LoVo (cell line): Measurements from ENCODE around the gene TMTC1.
"Not testable (repeated sequence)": the region's sequence is repeated elsewhere in the genome, so short reads cannot be mapped to it uniquely, and the experiment has no call there.

Source experiments
- DNase-seq: peaks from one replicate; pipeline ENCODE4 v3.0.0-alpha.2; 2016; ENCODE audit warnings: low spot score

Gene TMTC1

GRCh38 chr12:29665107-29665506, 118.6 kb downstream of the TMTC1 start:
- DNase-seq: no peak

GRCh38 chr12:29662734-29663323, 120.9 kb downstream of the TMTC1 start:
- no peak for DNase-seq

DNA sequence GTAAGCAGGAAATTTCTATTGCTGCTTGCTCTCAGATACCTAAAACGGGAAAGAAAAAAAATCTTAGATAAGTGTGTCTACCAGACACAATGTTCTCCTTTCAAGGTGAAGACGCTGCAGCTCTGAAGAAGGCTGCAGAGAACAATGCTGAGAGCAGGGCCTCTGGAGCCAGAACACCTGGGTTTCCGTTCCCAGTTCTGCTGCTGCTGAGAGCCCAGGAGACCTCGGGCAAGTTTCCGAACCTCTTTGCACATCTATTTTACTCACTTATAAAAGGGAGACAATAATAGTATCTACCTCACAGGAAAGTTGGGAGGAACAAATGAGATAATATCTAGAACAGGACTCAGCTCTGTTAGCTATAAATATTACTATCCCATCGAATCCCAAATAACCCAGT, 122.9 kb downstream of the TMTC1 start:
- no peak for DNase-seq

DNA sequence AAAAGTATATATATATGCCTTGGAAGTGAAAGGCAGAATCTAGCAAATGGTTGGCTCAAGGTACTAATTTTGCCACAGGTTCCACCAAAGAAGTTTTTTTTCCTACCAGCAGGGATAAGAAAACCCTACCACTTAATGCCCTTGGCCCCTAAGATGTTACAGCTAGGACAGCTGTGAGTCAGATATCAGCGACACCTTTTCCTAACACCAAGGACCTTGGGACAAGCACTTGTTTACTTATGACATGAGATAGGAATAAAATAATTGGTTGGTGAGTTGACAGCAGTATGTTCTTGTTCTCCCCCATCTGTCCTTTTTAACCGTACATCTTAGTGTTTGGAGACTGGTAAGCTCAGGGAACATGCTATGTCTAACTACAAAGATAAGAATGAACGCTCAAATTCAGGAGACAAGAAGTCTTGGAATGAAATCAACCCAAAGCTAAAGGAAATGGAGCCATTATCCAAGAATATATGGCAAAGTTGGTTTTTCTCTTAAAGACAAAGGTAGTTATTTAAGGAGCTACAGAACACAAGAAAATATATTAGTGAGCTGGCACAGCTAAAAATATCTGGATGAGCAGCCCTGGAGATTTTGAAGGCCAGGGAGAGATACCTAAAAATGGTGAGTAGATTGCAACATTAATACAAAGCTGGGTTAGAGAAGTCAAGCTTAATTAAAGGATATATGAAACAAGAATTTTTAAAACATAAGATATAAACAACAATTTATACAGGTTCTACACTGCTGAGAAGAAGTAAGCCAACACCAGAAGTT, 126.8 kb downstream of the TMTC1 start:
- DNase-seq: no peak

- DNase-seq: no peak
Measured at GRCh38 chr12:29655861-29656260, 127.9 kb downstream of the TMTC1 start.

DNA sequence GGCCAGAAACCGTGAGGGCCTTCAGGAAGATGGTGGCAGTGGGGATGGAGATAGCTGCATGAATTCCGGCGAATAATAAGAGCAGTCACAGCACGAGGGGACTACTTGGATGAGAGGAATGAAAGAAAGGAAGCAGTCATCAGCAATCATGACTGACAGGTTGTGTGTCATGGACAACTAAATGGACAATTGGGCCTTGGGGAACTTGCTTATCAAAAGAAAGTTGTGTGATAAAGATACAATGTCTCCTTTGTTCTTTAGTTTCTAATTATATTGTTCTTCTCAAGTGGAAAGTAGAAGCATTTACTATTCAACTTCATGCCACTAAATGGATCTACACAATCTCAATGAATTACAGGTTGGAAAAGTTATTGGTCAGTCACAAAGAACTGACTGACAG, 130.5 kb downstream of the TMTC1 start:
- DNase-seq: no peak

DNA sequence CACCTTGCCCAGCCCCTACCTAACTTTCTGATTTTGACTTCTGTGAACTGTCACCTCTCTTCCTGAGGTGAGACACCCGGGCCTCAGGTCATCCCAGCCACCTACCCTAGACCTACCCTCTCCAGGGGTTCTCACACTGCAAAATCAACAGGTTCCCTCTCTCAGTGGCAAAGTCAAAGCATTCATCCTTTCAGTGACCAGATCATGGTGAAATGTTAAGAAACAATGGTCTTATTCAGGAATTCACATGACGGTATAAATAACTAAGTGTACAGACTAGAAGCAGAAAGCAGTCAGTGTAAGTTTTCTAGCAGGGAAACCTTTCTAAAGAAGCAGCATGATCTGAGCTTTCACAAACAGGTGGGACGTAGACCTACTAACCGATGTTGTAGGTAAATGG, 133.4 kb downstream of the TMTC1 start:
- DNase-seq: no peak

GRCh38 chr12:29649722-29650121, 134.0 kb downstream of the TMTC1 start:
- no peak for DNase-seq

DNA sequence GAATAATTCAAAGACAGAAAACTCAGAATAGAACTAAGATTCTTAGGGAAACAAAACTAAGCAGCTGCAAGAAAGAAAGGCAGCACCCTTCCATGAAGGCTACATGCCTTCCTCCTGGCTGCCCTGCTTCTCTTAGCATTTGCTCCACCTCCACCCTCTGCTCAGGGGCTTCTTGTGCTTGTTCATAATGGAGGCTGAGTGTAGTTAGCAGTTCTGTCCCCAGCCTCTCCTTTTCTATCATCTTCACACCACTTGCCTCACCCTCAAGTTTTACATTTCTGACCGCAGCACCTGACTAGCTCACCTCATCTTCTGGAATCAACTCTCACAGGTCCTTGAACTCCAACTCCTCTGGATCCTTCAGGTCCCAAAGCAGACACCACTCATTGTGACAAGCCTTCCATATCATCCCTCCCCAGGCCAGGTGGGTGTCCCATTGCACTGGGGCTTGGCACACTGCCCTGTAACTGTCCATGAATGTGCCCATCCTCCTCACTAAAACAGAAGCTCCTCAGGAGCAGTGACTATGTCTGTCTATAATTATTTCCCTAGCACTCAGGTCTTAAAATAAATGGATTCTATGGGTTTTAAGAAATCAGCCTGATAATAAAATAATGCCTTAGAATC, 139.1 kb downstream of the TMTC1 start:
- no peak for DNase-seq

GRCh38 chr12:29640589-29641345, 143.0 kb downstream of the TMTC1 start:
- peak; percentile 23 for DNase-seq

DNA sequence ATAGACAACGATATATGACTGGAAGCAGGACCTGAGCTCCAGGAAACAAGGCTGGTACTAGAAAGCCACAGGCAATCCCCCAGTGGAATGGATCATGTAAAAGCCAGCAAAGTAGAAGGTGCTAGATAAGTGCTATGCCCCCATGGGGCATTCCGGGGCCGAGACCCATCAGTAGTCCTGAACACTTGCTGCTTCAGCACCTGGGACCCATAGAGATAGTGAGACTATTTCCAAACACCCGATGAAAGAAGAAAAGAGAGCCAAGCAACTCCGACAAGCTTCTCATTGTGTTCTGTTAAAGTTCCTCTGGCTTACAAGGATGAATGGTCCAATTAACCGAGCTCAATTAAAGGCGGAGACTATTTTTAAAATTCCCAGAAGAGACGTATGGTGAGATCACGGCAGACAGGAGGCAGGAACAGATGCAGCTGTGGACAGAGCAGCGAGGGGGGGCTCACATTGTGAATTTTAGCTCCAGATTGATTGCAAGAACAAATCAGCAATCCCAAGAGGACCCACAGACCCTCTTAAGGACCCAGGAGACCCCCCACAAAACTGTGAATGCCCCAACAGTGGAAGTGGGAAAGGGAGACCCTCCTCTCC, 143.7 kb downstream of the TMTC1 start:
- DNase-seq: no peak

DNA sequence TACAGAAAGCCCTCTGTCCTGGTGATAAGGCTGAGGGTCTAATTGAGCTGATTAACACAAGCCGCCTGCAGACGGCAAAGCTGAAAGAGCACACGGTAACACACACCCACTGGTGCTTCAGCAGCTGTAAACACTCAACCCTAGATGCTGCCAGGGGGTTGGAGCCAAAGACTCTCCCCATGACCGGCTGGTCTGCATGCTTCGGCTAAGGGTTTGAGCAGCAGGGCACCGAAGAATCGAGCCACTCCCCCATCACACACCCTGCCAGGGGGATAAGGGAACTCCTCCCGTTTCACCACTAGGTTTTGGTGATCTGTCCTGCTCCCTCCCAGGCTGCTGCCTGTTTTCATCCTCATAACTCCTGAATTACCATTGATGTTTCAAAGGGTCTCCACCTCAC, 145.2 kb downstream of the TMTC1 start:
- no peak for DNase-seq

DNA sequence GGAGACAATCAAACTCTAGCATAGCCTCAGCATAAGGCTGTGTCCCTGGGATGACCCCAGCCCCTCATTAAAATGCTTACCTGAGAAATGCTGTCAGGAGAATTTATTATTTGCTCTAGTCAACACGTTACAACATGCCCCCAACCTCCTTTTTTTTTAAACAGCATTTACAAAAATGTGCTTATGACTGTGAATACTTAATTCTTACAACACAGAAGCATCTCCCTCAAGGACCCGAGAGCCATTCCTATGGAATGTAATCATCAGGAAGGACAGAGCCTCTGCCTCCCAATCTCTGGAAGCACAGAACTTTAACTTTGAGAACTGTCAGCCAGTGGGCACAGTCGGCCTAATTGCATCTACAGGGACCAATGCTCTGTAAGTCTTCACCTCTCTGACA, 149.7 kb downstream of the TMTC1 start:
- no peak for DNase-seq

GRCh38 chr12:29630164-29630563, 153.6 kb downstream of the TMTC1 start:
- not testable (repeated sequence) for DNase-seq

DNA sequence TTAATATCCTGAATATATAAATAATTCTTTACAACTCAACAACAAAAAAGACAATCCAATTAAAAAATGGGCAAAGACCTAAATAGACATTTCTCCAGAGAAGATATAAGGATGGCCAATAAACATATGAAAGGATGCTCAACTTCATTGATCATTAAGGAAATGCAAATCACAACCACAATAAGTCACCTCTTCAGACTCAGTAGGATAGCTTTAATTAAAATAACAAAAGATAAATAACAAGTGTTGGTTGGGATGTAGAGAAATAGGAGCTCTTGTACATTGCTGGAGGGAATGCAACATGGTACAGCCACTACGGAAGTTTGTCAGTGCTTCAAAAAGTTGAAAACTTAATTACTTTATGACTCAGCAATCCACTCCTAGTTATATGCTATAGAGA, 156.5 kb downstream of the TMTC1 start:
- DNase-seq: no peak

- DNase-seq: no peak
Measured at GRCh38 chr12:29625359-29625953, 158.3 kb downstream of the TMTC1 start.

GRCh38 chr12:29622251-29622650, 161.5 kb downstream of the TMTC1 start:
- DNase-seq: no peak

DNA sequence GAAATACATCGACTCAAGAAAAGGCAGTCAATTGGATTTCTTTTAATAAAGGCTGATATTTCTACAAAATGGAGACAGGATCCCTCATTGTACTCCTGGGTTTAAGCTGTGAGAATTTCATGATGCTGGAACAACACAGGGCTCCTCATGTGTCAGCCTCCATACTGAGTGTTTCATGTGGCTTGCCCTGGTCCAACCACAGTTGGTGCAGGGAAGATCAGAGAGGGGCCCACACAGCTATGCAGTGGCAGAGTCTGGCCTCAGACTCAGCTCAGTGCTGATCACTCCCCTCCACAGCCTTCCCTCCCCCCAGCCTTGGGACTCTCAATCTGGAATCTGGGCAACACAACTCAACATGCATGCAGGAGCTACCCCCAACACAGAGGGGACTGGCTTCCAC, 163.7 kb downstream of the TMTC1 start:
- DNase-seq: no peak

DNA sequence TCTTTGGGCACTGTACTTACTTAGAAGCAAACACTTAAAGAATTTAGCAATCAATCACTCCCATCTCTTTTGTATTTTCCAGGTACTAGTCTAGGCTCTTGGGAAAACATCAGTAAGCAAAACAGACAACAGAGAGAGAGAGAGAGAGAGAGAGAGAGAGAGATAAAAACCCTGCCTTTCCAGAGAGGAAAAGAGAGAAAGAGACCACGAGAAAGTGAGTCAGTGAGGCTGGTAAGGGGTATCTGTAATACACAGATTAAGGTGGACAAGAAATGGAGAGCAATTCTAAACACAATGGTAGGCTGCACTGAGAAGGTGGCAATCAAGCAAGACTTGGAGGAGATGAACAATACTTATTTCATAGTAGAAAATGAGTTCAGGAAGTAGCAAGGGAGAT, 166.3 kb downstream of the TMTC1 start:
- no peak for DNase-seq

- DNase-seq: peak; percentile 29
Measured at GRCh38 chr12:29616664-29617406, 166.9 kb downstream of the TMTC1 start.

- DNase-seq: no peak
Measured at GRCh38 chr12:29614694-29615325, 168.9 kb downstream of the TMTC1 start.
